GM18502 (cell line): ENCODE data around the gene THRAP3.
"Not testable (repeated sequence)": the region's sequence is repeated elsewhere in the genome, so short reads cannot be mapped to it uniquely, and the experiment has no call there.

ENCODE experiments used
- ATAC-seq: cut with Tn5 transposase; IDR thresholded peaks from one replicate; pipeline ENCODE4 v1.9.1; 2021; ENCODE audit warnings: mild to moderate bottlenecking; ENCODE audit not compliant: unreplicated experiment, poor library complexity

THRAP3 gene

GRCh38 chr1:36238433-36238832 is 14.2 kb downstream of the THRAP3 start:
- no peak for ATAC-seq

- no peak for ATAC-seq
Measured at GRCh38 chr1:36239941-36240637, 15.8 kb downstream of the THRAP3 start.

GRCh38 chr1:36247538-36247937 is 23.3 kb downstream of the THRAP3 start:
- ATAC-seq, result no peak

- no peak for ATAC-seq
Measured at GRCh38 chr1:36248250-36248894, 24.1 kb downstream of the THRAP3 start.

- ATAC-seq, result no peak
Measured at GRCh38 chr1:36251794-36252481, 27.7 kb downstream of the THRAP3 start.

GRCh38 chr1:36252482-36252824 is 28.2 kb downstream of the THRAP3 start:
- ATAC-seq, result not testable (repeated sequence)

GRCh38 chr1:36253161-36253862 is 29.1 kb downstream of the THRAP3 start:
- ATAC-seq, result no peak

- ATAC-seq, result no peak
Measured at GRCh38 chr1:36256558-36257374, 32.5 kb downstream of the THRAP3 start.

- ATAC-seq, result no peak
Measured at GRCh38 chr1:36257375-36257767, 33.1 kb downstream of the THRAP3 start.

GRCh38 chr1:36258960-36259344 is 34.7 kb downstream of the THRAP3 start:
- no peak for ATAC-seq

- ATAC-seq, result no peak
Measured at GRCh38 chr1:36268981-36269380, 44.7 kb downstream of the THRAP3 start.

GRCh38 chr1:36269408-36269838 is 45.2 kb downstream of the THRAP3 start:
- no peak for ATAC-seq

GRCh38 chr1:36273024-36273423 is 48.8 kb downstream of the THRAP3 start:
- ATAC-seq, result no peak

- ATAC-seq, result no peak
Measured at GRCh38 chr1:36274201-36274600, 50.0 kb downstream of the THRAP3 start.

- no peak for ATAC-seq
Measured at GRCh38 chr1:36276688-36277087, 52.4 kb downstream of the THRAP3 start.

- ATAC-seq, result no peak
Measured at GRCh38 chr1:36279110-36279788, 55.0 kb downstream of the THRAP3 start.

GRCh38 chr1:36279789-36280296 is 55.6 kb downstream of the THRAP3 start:
- ATAC-seq, result no peak

- no peak for ATAC-seq
Measured at GRCh38 chr1:36284061-36284460, 59.8 kb downstream of the THRAP3 start.

GRCh38 chr1:36284517-36284916 is 60.3 kb downstream of the THRAP3 start:
- ATAC-seq, result no peak
